ENCODE measurements around the gene UVRAG.

DNA sequence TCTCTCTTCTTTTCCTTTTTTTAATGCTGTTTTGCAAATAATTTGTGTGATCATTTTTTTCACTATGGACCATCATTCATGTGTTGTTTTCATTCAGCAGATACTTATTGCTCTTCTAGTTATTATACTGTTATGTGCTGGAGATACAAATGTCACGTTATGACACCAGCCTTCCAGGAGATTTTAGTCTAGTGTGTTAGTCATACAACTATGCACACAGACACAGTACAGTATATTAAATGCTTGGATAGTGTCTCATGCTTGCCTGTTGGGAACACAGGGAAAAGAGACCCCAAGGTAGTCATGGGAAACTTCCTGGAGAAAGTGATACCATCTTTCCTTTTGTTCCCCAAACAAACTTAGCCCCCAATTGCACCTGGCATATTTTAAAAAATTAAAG, 116.1 kb downstream of the UVRAG start:
- no peak for TF ChIP-seq SUZ12 (IDR thresholded peaks at IDR 0.05; ENCODE audit: extremely low read depth, insufficient read depth, insufficient read length)
- TF ChIP-seq ZNF274 (IDR thresholded peaks at IDR 0.05; ENCODE audit: low read depth, low read length) = no peak
